VCaP (cell line): ENCODE measurements around the gene VAMP5.

Experiments used
- H3K27ac ChIP-seq: fragments of 450-650 bp; 2 replicates; pipeline ENCODE4 v1.5.1; 2017
- CTCF ChIP-seq: fragments of 450-650 bp; conservative IDR thresholded peaks from 2 replicates; pipeline ENCODE4 v1.5.1; 2017; ENCODE audit warnings: mild to moderate bottlenecking, moderate library complexity

VAMP5 gene

GRCh38 chr2:85547859-85548607 is 36.2 kb upstream of the VAMP5 start:
- peak overlapping the region; percentile 52 for H3K27ac ChIP-seq
- no peak for TF ChIP-seq CTCF

GRCh38 chr2:85548608-85548900 is 35.7 kb upstream of the VAMP5 start:
- H3K27ac ChIP-seq: peak overlapping the region; percentile 52
- TF ChIP-seq CTCF: no peak

- TF ChIP-seq CTCF: no peak
- H3K27ac ChIP-seq: peak overlapping the region; percentile 52
Measured at GRCh38 chr2:85549095-85549494, 35.1 kb upstream of the VAMP5 start.

GRCh38 chr2:85549826-85550225 is 34.4 kb upstream of the VAMP5 start:
- no peak for TF ChIP-seq CTCF
- peak overlapping the region; percentile 52 for H3K27ac ChIP-seq

- TF ChIP-seq CTCF: no peak
- H3K27ac ChIP-seq: peak overlapping the region; percentile 52
Measured at GRCh38 chr2:85550486-85550885, 33.7 kb upstream of the VAMP5 start.

GRCh38 chr2:85551698-85552678 is 32.2 kb upstream of the VAMP5 start:
- TF ChIP-seq CTCF: peak; percentile 87
- H3K27ac ChIP-seq: peak overlapping the region; percentile 20; the same call in 1 of the 2 replicates

GRCh38 chr2:85553184-85553583 is 31.0 kb upstream of the VAMP5 start:
- H3K27ac ChIP-seq: no peak overlapping the region
- TF ChIP-seq CTCF: no peak
